HG03432 (cell line): ENCODE measurements around the gene SLC35F3.
"Not testable (repeated sequence)": the region's sequence is repeated elsewhere in the genome, so short reads cannot be mapped to it uniquely, and the experiment has no call there.

Experiments
- ATAC-seq: cut with Tn5 transposase; IDR thresholded peaks from one replicate; pipeline ENCODE4 v1.9.1; 2021; ENCODE audit warnings: mild to moderate bottlenecking, moderate library complexity; ENCODE audit not compliant: unreplicated experiment

The SLC35F3 gene

DNA sequence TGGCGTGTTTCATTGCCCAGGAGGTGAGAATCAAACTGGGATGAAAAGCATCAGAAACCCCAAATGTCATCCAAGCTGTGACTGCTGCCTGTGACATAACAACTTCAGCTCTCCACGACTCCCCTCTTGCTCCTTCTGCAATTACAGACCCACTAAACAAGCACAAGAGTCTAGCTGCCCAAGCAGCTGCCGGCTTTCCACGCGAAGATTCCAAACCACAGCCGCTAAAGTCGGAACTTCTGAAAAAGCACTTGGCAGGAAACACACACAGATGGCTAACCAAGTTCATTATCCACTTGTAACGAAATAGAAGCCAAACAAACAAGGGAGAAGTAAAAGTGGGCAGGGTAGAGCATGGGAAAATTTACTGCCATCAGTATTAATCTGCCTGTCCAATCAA, 198.1 kb downstream of the SLC35F3 start:
- no peak for ATAC-seq

DNA sequence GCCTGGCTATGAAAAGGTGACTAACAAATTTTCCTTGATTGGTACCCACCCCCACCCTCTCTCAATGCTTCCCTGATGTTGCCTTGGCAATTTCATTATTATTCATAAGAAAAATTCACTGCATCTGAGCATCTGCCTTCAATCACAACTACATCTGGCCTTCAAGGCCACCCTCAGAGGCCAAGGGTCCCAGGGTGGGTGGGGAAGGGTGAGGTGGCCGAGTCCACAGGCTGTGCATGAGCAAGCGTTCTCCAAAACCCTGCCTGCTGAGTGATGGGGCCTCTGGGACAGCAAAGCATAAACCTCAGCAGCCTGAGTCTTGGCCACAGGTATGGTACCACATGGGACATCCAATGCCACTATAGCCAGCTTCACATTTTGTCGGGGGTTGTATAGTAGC, 198.7 kb downstream of the SLC35F3 start:
- ATAC-seq: no peak

DNA sequence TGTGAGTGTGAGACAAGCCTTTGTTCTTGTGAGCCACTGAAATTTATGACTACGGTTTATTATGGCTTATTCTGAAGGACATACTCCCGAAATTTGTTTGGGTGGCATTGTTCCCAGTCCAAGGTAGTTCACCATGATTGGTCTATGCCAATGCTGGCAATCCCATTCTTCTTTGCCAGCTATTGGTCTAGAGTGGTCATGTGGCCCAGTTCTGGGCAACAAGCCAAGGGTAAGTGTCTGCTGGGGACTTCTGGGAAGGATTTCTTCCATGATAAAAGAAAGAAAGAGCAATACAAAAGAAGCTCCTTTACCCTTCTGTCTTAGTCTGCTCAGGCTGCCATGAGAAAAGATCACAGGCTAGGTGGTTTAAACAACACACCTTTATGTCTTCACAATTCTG, 201.6 kb downstream of the SLC35F3 start:
- ATAC-seq: no peak

DNA sequence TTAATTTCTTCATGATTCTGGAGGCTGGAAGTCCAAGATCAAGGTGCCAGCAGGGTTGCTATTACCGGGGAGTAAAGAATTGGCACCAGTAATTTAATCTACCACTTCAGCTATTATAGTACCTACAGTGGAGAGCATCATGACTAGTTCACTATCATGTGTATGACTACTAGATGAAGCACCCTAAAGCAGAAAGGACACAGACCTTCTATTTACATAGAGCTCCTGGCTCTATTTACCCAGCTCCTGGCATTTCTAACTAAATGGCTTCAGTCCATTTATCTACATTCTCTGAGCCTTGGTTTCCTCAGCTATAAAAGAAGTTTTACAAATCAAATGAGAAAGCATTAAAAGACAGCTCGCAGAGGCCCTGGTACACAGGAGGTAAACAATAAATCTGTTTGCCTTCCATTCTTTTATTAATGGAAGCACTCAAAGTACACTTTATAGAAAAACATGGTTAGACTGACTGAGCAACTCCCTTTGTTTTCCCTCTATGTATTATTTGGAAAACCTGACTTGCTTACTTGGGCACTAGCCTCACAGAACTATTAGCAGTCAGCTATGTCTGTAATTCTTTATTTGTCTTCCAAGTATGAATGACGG, 203.0 kb downstream of the SLC35F3 start:
- ATAC-seq: no peak

DNA sequence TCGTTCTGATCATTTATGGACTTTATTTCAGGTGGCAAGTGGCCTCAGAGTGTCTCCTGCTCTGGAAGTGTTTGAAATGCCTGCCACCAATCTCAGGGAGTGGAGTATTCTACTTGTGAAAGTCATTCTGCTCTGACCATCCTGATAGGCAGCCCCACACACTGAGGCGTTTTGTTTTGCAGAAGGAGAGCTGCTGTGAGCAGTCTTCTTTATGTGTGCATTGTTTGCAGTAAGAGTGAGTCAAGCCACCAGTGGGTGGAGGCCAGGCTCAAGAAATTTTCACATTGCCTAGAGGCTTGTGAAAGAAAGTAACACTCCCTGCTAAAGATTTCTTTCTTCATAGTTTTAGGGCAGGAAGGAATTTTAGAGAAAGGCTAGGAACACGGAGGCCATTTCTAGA, 204.4 kb downstream of the SLC35F3 start:
- no peak for ATAC-seq

DNA sequence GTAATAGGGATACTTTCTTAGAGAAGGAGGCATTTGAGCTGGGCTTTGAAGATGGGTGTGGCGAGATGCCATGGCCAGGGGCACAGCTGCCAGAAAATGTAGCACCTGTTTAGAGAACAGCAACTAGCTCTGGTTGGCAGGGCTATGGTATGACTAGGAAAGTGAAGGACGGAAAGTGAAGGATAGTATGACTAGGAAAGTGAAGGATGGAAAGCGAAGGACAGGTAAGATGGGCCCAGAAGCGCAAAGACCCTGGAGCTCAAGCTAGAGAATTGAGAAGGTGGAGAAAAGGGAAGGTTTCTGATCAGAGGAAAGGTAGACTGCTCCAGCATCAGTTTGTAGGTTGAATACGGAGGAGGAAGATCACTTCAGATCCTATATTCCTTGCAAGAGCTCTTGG, 205.4 kb downstream of the SLC35F3 start:
- no peak for ATAC-seq

DNA sequence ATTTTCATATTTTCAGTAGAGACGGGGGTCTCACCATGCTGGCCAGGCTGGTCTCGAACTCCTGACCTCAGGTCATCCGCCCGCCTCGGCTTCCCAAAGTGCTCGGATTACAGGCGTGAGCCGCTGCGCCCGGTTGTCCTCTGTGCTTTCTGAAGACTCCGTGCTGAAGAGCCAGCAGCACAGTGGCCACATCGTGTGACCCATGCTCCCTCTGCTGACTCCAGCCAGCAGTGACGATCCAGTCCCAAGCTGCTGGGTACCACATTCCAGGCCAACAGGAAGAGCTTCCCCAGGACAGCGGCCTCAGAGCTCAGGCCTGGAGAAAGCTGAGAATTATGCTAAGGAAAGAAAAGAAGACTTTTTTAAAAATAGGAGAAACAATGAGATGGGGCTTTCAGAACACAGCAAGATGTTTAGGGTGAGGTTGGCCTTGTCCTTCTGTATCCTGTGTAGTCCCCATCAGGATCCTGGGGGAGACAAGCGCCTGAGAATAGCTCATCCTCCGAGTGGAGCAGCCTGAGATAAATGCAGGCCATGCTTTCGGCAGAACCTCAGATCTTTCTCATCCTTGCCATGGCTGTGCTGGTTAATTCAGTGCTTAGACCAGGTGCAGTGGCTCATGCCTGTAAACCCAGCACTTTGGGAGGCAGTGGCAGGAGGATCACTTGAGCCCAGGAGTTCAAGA, 207.1 kb downstream of the SLC35F3 start:
- ATAC-seq: no peak

DNA sequence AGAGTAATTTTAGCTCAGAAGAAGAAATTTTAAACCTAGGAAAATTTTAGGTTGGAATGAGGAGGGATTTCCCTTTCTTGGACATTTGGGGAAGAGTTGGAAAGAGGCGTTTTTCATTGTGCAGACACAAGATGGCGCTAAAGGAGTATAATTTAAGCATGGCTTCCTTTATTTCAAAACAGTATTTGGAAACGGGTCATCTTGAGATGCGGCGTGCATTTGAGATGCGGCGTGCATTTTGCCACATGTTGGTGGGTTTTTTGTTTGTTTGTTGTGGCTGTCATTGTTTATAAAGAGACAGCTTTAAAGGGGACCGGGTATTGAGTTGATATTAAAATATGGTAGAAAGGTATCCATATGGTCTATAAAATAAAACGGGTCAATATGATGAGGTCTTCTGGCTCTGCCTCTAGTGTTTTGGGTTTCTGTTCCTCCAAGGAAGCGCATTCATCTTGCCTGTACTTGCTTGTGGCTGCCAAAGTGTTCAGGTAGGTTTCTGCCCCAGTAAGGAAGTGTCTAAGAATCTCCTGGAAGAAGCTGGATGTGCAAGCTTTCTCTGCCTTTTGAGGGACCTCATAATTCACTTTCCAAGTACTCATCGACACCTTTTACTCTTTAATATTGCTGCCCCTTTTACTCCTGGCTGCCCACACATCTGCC, 210.3 kb downstream of the SLC35F3 start:
- peak; percentile 53 for ATAC-seq

DNA sequence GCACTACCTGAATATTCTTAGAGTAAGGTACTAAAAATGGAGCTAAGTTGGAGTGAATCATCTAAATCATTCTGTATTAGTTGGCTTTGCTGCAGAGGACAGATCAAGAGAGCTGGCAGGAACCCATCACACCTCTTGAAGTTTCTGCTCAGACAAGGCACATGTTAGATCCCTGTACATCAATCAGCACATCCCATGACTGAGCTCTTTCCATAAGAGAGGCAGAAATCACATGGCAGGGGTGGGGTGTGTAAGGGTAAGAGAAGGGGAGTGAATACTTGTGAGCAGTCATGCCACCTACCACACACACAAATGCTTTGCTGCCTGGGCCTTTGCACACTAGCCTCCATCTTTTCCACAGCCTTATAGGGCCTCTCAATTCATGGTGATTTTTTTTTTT, 214.4 kb downstream of the SLC35F3 start:
- no peak for ATAC-seq

DNA sequence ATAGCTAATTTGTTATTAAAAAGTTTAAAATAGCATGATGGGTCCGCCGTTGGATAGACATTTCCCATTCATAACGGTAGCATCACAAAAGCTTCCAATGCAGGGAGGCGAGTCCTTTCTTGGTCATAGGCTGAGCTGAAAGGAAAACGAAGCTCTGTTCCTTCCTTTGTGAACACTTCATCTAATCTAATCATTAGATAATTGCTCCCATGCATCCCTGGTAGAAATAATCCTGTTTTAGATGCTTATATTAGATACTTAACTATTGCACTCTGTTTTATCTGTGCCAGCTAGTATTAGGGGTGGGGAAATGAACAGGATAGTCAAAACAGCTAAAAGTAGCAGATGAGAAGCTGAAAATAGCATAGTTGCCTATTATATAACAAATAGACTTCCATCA, 215.0 kb downstream of the SLC35F3 start:
- no peak for ATAC-seq

DNA sequence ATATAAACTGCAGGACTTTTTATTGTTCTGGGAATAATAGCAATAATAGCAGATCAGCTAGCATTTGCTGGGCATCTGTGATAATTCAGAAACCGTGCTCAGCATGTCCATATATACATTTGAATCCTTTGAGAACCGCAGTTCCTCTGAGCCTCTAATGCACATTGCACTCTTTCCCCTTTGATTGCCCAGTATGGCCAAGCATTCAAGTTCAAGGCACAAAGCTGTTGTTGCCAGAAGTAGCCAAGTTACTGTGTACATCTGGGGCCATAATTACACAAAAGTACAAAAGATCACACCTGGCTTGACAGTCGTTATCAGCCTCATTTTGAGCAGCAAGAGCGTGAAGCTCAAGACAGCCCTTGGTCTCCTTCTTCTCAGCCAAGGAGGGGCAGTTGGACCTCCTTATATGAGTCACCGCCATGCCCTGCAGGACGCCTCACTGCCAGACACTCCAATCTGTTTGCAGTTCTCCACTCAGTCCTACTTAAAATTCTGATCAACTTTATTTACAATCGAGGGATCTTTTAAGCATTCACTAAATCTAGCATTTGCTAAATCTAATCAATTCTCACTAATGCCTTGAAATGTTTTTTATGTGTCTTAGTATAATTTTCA, 216.0 kb downstream of the SLC35F3 start:
- ATAC-seq: no peak

DNA sequence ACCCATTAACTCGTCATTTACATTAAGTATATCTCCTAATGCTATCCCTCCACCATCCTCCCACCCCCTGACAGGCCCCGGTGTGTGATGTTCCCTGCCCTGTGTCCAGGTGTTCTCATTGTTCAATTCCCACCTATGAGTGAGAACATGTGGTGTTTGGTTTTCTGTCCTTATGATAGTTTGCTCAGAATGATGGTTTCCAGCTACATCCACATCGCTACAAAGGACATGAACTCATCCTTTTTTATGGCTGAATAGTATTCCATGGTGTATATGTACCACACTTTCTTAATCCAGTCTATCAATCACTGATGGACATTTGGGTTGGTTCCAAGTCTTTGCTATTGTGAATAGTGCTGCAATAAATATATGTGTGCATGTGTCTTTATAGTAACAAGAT, 217.2 kb downstream of the SLC35F3 start:
- ATAC-seq: not testable (repeated sequence)

DNA sequence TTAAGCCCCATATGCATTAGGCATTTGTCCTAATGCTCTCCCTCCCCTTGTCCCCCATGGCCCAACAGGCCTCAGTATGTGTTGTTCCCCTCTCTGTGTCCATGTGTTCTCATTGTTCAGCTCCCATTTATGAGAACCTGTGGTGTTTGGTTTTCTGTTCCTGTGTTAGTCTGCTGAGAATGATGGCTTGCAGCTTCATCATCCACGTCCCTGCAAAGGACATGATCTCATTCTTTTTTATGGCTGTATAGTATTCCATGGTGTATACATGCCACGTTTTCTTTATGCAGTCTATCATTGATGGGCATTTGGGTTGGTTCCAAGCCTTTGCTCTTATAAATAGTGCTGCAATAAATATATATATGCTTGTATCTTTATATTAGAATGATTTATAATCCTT, 218.1 kb downstream of the SLC35F3 start:
- not testable (repeated sequence) for ATAC-seq

DNA sequence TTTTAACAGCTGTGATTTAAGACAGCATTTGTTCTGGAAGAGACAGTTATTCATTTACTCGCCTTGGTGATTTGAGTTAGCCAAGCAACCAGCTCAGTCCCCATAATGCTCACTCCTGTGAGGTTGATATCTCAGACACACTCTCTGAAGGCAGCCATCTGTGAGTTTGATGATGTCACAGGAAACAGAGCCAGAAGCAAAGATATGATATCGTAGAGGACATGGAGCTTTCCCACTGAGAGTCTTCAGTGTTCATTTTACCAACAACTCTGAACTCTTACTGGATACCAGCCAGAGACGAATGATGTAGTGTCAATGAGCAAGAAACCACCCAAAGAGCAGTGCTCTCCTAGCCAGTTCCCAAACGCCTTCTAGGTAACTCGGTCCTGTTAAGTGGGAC, 219.4 kb downstream of the SLC35F3 start:
- ATAC-seq: no peak

DNA sequence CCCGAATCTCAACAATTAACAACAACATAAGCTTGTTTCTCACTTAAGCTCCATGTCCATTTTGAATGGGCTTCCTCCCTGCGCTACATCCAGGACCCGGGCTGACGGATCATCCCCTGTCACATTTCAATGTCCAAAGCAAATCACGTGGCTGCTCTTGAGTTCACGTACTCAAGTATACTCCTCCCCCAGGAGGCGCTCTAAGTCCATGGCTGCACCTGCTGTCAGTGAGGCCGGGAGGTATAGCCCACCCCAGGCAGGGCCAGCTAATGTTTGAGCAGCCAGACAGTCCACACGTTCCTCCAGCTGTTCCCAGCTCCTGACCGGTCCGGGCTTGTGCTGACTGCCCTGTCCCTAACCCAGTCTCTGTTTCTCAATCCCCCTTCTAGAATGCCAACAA, 220.8 kb downstream of the SLC35F3 start:
- no peak for ATAC-seq

DNA sequence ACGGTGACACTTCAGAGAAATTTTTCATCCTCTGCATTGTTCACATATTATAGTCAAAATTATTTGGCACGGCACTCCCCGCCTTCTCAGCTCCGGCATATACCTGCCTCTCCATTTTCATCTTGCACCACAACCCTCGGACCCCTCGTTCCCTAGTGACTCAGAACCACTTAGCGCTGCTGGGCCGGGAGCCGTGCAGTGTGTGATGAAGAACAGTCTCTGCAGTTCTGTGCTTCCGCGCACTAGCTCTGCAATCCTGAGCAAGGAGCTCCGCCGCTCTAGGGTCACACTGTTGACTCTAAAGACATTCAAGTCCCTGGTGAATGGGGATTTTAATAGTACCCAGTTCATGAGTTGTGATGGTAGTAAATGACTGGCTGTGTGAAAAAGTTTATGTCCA, 221.2 kb downstream of the SLC35F3 start:
- ATAC-seq: no peak

DNA sequence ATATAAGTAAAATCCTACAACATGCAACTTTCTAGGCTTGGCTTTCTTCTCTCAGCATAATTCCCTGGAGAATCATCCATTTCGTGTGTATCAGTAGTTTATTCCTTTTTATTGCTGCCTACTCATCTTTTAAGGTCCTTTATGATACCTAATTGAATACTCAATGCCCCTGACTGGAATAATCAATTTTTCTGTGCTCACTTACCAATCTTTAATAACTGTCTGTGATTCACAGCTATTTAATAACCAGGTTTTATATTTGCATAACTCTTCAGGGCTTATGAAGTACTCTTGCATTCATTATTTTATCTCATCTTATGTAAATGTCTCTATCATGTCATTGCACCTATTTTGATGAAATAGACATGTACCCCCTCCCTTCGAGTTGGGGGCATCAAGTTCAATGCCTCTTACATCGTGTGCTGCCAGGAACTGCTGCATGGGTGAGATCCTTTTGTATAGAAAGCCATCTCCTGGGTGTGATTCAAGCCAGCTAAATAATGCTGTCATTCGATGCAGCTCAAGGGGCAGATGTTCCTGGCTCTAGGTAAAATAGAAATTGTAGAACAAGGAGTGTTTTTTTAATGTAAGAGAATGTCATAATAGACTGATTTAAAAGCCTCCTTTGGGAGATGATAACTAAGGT, 222.7 kb downstream of the SLC35F3 start:
- no peak for ATAC-seq

DNA sequence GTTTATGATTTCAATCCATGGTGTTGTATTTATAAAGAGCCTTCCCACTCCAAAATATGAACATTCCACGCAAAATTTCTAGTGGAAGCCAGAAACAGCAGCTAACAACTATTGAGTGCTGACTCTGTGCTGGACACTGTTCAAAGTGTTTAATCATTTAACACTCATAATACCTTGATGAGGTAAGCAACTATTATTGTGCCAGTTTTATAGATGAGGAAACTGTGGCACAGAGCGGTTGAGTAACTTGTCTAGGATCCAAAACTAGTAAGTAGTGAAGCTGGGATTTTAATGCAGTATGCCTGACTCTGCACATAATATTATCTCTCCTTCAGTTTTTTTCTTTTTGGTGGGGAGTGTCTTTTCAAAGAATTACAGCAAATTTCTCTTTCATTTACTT, 228.3 kb downstream of the SLC35F3 start:
- ATAC-seq: no peak

DNA sequence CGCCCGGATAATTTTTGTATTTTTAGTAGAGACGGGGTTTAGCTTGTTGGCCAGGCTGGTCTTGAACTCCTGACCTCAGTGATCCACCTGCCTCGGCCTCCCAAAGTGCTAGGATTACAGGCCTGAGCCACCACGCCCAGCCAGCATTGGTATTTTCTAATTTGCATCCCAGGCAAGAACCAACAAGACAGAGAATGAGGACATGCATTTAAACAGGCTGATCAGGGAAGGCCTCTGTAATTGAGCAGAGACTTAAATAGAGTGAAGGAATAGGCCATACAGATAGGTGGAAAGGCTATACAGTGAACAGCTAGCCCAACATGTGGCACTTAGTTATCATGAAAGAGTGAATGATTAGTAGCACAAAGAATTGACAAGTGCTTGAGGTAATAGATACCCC, 230.4 kb downstream of the SLC35F3 start:
- no peak for ATAC-seq

DNA sequence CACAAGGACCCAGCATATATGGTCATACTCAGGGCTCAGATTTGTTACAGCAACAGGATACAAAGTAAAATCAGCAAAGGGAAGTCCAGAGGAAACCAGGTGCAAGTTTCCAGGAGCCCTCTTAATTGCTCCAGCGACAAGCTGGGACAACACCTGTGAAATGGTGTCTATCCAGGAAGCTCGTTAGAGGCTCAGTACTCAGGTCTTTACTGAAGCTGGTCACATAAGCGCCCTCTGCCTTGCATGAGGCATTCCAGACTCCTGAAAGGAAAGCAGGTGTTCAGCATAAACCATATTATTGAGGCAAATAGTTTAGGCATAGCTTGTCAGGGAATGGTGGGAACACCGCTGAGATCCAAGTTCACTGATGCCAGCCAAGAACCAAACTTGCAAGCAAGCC, 231.0 kb downstream of the SLC35F3 start:
- no peak for ATAC-seq

DNA sequence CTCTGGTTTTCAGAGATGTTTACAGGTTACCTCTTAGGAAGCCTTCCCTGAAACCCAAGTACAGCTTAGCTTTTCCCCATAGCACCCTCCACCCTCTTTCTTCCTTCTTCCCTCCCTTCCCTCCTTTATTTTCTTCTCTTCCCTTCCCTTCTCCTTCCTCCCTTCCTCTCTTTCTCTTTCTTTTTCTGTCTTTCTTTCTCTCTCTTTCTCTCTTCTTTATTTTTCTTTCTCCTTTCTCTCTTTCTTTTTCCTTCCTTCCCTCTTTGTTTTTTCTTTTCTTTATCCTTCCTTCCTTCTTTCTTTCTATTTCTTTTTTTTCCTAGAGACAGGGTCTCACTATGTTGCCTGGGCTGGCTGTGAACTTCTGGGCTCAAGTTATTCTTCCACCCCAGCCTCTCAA, 231.6 kb downstream of the SLC35F3 start:
- ATAC-seq: no peak

DNA sequence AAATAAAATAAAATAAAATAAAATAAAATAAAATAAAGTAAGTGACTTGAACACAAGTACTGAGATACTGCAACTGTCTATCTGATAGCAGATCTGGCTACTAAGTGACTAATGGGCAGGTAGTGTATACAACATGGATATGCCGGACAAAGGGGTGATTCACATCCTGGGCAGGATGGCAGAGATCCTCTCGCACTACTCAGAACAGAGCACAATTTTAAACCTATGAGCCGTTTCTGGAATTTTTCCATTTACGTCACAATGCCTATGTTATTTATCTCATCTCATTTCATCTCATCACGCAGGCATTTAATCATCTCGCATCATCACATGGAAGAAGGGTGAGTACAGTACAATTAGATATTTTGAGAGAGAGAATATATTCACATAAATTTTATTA, 235.5 kb downstream of the SLC35F3 start:
- no peak for ATAC-seq
